Natural killer cell (primary cell): ENCODE data around the gene FAM169A. TPM values are rescaled to one million over a fixed set of nuclear protein-coding genes. Genes with fewer than 3 reads are reported as not detected.
A peak's percentile ranks its signal among the peaks of the same experiment; 100 is the strongest.
"Not testable (repeated sequence)": the region's sequence is repeated elsewhere in the genome, so short reads cannot be mapped to it uniquely, and the experiment has no call there.

Experiments
- ATAC-seq, 3 donors: fragments of 150-1000 bp in 2 of 3; fragments of 200-7000 bp in 1 of 3; cut with Tn5 transposase; 1 replicate in 1 of 3; 2 replicates in 2 of 3; pipeline ENCODE4 v1.10.0; 2021; ENCODE audit warnings: mild to moderate bottlenecking in 2 of 3, moderate library complexity in 2 of 3
- DNase-seq, 2 donors: peaks; one replicate each; pipeline versions ENCODE4 v3.0.0 to v3.0.0-alpha.2; 2013 to 2021; ENCODE audit warnings: mixed read lengths in 1 of 2
- H3K27ac ChIP-seq: one replicate; pipeline ENCODE4 v1.5.1; 2013; ENCODE audit warnings: mild to moderate bottlenecking, low read length
- H3K27me3 ChIP-seq: one replicate; pipeline ENCODE4 v1.6.1; 2013; ENCODE audit warnings: low read length; ENCODE audit not compliant: control insufficient read depth, insufficient read depth
- H3K36me3 ChIP-seq: one replicate; pipeline ENCODE4 v1.6.1; 2013; ENCODE audit warnings: low read length; ENCODE audit not compliant: control insufficient read depth, insufficient read depth
- H3K4me1 ChIP-seq: one replicate; pipeline ENCODE4 v1.6.1; 2013; ENCODE audit warnings: low read length; ENCODE audit not compliant: control insufficient read depth, insufficient read depth
- H3K4me3 ChIP-seq: one replicate; pipeline ENCODE4 v1.5.1; 2013; ENCODE audit warnings: low read length
- H3K9me3 ChIP-seq: one replicate; pipeline ENCODE4 v1.6.1; 2013; ENCODE audit warnings: low read length; ENCODE audit not compliant: control insufficient read depth, insufficient read depth
- H3K27ac Mint-ChIP-seq, 2 donors: one replicate each; pipeline ENCODE4 v1.8.0; 2022; ENCODE audit warnings: mild to moderate bottlenecking in 2 of 2, mixed read lengths in 2 of 2, moderate library complexity in 1 of 2
- H3K27me3 Mint-ChIP-seq, 2 donors: one replicate each; pipeline ENCODE4 v1.8.0; 2022; ENCODE audit warnings: low read depth in 2 of 2, mixed read lengths in 2 of 2
- H3K36me3 Mint-ChIP-seq: one replicate; pipeline ENCODE4 v1.8.0; 2022; ENCODE audit warnings: mixed read lengths
- H3K4me1 Mint-ChIP-seq, 2 donors: one replicate each; pipeline ENCODE4 v1.8.0; 2022; ENCODE audit warnings: mixed read lengths in 2 of 2
- H3K4me3 Mint-ChIP-seq: one replicate; pipeline ENCODE4 v1.8.0; 2022; ENCODE audit warnings: mild to moderate bottlenecking, moderate library complexity, mixed read lengths
- H3K9me3 Mint-ChIP-seq, 2 donors: one replicate each; pipeline ENCODE4 v1.8.0; 2022; ENCODE audit warnings: mixed read lengths in 2 of 2
- WGBS: methylation state at CpG from one replicate; pipeline ENCODE4 v1.1.7; 2013; ENCODE audit warnings: missing lambda C conversion rate; ENCODE audit not compliant: insufficient coverage; 5-methylcytosine and 5-hydroxymethylcytosine counted together
- intact Hi-C: fragments of 100-400 bp; cut with micrococcal nuclease; formaldehyde crosslinking; loops from one replicate; pipeline ENCODE4 v1.14.2; 2022
- total RNA-seq, 4 donors: library from RNA; stranded (reverse); fragments of 120-200 nt in 1 of 4; gene quantifications; one replicate each; pipeline versions ENCODE4 v1.2.3 to v1.2.4, GENCODE V29; 2013 to 2022
- TF ChIP-seq, protein P1 (sequence below): fragments of 200-600 bp; IDR thresholded peaks from one replicate; pipeline ENCODE4 v1.8.0; 2022; ENCODE audit warnings: antibody characterized with exemption

The FAM169A gene
- total RNA-seq, 3 donors from 2014 or later (not counting 1 experiment from before 2014, with no cell fraction given) = 28.0 to 32.6 (median 28.6) TPM

GRCh38 chr5:74865256-74865803 lies 857 bp downstream of the FAM169A start:
- peak overlapping the region; percentile 93 for H3K4me3 Mint-ChIP-seq
- H3K27ac Mint-ChIP-seq = peak overlapping the region; percentile 78 to 95
- TF ChIP-seq, protein P1, sequence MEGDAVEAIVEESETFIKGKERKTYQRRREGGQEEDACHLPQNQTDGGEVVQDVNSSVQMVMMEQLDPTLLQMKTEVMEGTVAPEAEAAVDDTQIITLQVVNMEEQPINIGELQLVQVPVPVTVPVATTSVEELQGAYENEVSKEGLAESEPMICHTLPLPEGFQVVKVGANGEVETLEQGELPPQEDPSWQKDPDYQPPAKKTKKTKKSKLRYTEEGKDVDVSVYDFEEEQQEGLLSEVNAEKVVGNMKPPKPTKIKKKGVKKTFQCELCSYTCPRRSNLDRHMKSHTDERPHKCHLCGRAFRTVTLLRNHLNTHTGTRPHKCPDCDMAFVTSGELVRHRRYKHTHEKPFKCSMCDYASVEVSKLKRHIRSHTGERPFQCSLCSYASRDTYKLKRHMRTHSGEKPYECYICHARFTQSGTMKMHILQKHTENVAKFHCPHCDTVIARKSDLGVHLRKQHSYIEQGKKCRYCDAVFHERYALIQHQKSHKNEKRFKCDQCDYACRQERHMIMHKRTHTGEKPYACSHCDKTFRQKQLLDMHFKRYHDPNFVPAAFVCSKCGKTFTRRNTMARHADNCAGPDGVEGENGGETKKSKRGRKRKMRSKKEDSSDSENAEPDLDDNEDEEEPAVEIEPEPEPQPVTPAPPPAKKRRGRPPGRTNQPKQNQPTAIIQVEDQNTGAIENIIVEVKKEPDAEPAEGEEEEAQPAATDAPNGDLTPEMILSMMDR = no peak
- H3K36me3 ChIP-seq = no peaks in the 10 kb centered on the region
- H3K27me3 Mint-ChIP-seq = no peaks in the 10 kb centered on the region
- H3K27ac ChIP-seq = peak overlapping the region; percentile 55
- H3K9me3 Mint-ChIP-seq = no peaks in the 10 kb centered on the region
- intact Hi-C loops = no loop called here
- no peaks in the 10 kb centered on the region for H3K27me3 ChIP-seq
- peak overlapping the region; percentile 80 for H3K4me3 ChIP-seq
- H3K4me1 Mint-ChIP-seq = peaks cover 46 to 51% of the 10 kb centered on the region in 2 donors
- WGBS = 27% methylated on average over 23 of the region's 23 CpGs
- no peaks in the 10 kb centered on the region for H3K36me3 Mint-ChIP-seq
- no peak for DNase-seq
- ATAC-seq = no peak
- H3K4me1 ChIP-seq = peaks cover 15% of the 10 kb centered on the region
- no peaks in the 10 kb centered on the region for H3K9me3 ChIP-seq

DNA sequence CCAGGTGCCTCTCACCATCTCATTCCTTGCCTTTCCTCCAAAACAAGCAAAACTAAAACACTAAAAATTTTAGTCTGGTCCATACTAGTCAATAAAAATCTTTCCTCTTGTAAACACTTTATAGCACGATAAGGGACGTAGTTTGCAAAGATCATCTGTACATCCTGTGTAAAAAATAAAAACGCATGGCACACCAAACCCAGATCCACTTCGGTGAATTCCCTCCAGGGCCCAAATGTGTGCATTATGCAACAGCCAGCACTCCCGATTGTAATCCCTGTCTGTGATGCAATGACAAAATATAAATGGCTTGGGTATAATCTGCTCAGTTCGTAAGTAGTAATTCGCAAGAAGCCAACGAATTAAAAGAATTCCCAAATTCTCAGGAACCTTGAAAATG lies 1.4 kb downstream of the FAM169A start:
- no peak overlapping the region for H3K4me3 ChIP-seq
- 83% methylated on average over 8 of the region's 8 CpGs for WGBS
- no peak overlapping the region for H3K27ac ChIP-seq
- peaks cover 15% of the 10 kb centered on the region for H3K4me1 ChIP-seq
- H3K9me3 ChIP-seq = no peaks in the 10 kb centered on the region
- intact Hi-C loops = no loop called here
- no peak for ATAC-seq
- Mint-ChIP-seq H3K36me3 (no peaks in the 10 kb centered on the region), H3K4me3 (peak overlapping the region; percentile 93), H3K27me3 (no peaks in the 10 kb centered on the region), H3K9me3 (no peaks in the 10 kb centered on the region), H3K4me1 (peaks cover 51 to 56% of the 10 kb centered on the region in 2 donors), H3K27ac (peak overlapping the region; percentile 78 to 95)
- no peaks in the 10 kb centered on the region for H3K27me3 ChIP-seq
- H3K36me3 ChIP-seq = no peaks in the 10 kb centered on the region
- TF ChIP-seq, protein P1 = no peak
- peak in 1 of 2 donors; percentile 9 for DNase-seq

- peak overlapping the region; percentile 40 to 78 for H3K27ac Mint-ChIP-seq
- Histone ChIP-seq H3K27me3 (no peaks in the 10 kb centered on the region), H3K27ac (no peak overlapping the region), H3K9me3 (no peaks in the 10 kb centered on the region), H3K36me3 (no peaks in the 10 kb centered on the region), H3K4me1 (peaks cover 15% of the 10 kb centered on the region), H3K4me3 (no peak overlapping the region)
- no peaks in the 10 kb centered on the region for H3K27me3 Mint-ChIP-seq
- peaks cover 55 to 60% of the 10 kb centered on the region in 2 donors for H3K4me1 Mint-ChIP-seq
- TF ChIP-seq, protein P1 = no peak
- ATAC-seq (no peak), DNase-seq (no peak)
- H3K9me3 Mint-ChIP-seq = no peaks in the 10 kb centered on the region
- H3K36me3 Mint-ChIP-seq = no peaks in the 10 kb centered on the region
- WGBS = no CpG with 5 or more reads among the region's 2 CpGs
- intact Hi-C loops = no loop called here
- peak overlapping the region; percentile 29 for H3K4me3 Mint-ChIP-seq
These were observed 2.5 kb downstream of the FAM169A start for GRCh38 chr5:74863726-74864125.

GRCh38 chr5:74862221-74862620 lies 4.0 kb downstream of the FAM169A start:
- intact Hi-C loops = no loop called here
- H3K9me3 ChIP-seq = no peaks in the 10 kb centered on the region
- 76% methylated on average over 2 of the region's 2 CpGs for WGBS
- no peaks in the 10 kb centered on the region for H3K27me3 ChIP-seq
- H3K27me3 Mint-ChIP-seq = no peaks in the 10 kb centered on the region
- DNase-seq = no peak
- H3K4me3 Mint-ChIP-seq = no peak overlapping the region
- H3K4me1 ChIP-seq = peaks cover 15% of the 10 kb centered on the region
- TF ChIP-seq, protein P1 = no peak
- no peak overlapping the region for H3K4me3 ChIP-seq
- H3K9me3 Mint-ChIP-seq = no peaks in the 10 kb centered on the region
- H3K36me3 ChIP-seq = no peaks in the 10 kb centered on the region
- no peak overlapping the region for H3K27ac ChIP-seq
- H3K27ac Mint-ChIP-seq = peak overlapping the region; percentile 27 to 43
- ATAC-seq = no peak
- H3K36me3 Mint-ChIP-seq = no peaks in the 10 kb centered on the region
- peaks cover 55 to 60% of the 10 kb centered on the region in 2 donors for H3K4me1 Mint-ChIP-seq

- ATAC-seq, H3K36me3 ChIP-seq, H3K4me3 Mint-ChIP-seq, H3K9me3 Mint-ChIP-seq, H3K27ac ChIP-seq, DNase-seq, intact Hi-C loops, H3K4me1 ChIP-seq, H3K27me3 Mint-ChIP-seq, H3K36me3 Mint-ChIP-seq, H3K27ac Mint-ChIP-seq, H3K4me3 ChIP-seq, H3K27me3 ChIP-seq, H3K9me3 ChIP-seq: not testable (repeated sequence)
- 96% methylated on average over 7 of the region's 7 CpGs for WGBS
- peaks cover 42% of the 10 kb centered on the region in 2 donors for H3K4me1 Mint-ChIP-seq
These were observed 9.2 kb downstream of the FAM169A start for GRCh38 chr5:74856975-74857374.
